CD4-positive, alpha-beta T cell treated with Interleukin-2 at 100 ng/mL for 4 hours (primary cell): ENCODE data around the gene COMMD4.

Source experiments
- DNase-seq: peaks from one replicate; pipeline ENCODE4 v3.0.0-alpha.2; 2020; ENCODE audit warnings: low spot score

Gene COMMD4

DNA sequence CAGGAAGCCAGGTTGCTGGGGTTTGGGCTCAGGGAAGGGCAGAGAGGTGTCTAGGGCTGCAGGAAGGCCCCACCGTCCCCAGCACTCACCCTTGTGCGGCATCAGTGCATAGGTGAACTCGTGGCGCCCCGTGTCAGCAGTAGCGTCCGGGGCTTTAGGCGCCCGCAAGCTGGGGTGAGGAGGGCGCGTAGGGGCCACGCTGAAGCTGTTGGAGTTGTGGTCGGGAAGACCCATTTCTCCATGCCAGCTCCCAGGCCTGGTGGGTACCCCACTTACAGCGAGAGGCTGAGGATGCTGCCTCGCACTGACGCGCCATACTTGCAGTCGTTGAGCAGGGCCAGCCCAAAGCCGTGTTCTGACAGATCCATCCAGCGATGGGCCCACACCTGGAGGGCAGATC is 20.7 kb downstream of the COMMD4 start:
- DNase-seq = no peak

GRCh38 chr15:75357976-75358673 is 22.3 kb downstream of the COMMD4 start:
- DNase-seq = no peak

DNA sequence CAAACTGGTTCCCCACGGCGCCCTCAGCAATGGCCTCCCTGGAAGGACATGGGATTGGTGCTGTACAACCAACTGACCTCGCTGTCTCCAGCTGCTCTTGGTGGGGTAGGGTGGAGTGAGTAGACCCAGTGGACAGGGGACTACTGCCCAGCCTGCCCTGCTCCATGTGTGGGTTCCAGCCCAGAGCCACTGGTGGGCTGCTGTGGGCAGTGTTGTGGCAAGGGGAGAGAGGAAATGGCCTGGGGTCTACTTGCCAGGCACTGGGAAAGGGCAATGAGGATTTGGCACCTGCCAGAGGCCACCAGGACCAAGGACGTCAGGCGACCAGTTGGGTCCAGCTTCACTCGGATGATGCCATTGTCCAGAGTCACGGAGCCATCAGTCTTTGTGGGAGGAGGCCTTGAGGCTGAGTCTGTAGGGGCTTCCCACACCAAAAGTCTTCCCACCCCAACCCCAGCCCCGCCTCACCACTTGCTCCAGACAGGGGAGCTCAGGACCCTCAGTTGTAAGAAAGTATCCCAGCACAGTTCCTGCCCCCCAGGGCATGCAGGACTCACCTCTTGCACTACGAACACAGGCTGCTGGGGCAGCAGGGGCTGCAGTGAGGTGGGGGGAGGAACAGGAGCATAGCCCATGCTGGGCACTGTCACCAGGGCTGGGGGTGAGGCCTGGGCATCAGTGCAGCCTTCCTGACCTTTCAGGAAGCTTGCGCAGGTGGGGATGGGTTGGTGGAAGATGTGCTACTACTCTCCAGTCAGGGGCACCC is 23.1 kb downstream of the COMMD4 start:
- DNase-seq = no peak

GRCh38 chr15:75359537-75360250 is 23.8 kb downstream of the COMMD4 start:
- no peak for DNase-seq

- DNase-seq = no peak
Observed at GRCh38 chr15:75360391-75360790, 24.5 kb downstream of the COMMD4 start.

DNA sequence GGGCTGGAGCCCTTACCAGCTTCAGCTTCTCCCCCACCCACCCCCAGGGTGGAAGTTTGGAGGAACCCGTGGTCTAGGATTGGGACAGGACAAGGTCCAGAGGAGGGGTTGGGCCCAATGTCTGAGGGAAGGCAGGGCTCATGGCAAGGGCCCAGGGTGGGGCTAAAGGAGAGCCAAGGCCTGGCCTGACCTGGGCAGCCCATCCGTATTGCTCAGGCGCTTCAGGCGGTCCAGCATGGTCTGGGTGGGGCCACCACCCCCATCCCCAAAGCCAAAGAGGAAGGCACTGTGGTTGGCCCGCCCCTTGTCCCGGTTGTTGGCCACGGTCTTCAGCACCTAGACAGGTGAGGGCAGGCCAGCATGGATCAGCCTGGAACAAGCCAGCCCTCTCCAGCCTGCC is 25.0 kb downstream of the COMMD4 start:
- DNase-seq = no peak

DNA sequence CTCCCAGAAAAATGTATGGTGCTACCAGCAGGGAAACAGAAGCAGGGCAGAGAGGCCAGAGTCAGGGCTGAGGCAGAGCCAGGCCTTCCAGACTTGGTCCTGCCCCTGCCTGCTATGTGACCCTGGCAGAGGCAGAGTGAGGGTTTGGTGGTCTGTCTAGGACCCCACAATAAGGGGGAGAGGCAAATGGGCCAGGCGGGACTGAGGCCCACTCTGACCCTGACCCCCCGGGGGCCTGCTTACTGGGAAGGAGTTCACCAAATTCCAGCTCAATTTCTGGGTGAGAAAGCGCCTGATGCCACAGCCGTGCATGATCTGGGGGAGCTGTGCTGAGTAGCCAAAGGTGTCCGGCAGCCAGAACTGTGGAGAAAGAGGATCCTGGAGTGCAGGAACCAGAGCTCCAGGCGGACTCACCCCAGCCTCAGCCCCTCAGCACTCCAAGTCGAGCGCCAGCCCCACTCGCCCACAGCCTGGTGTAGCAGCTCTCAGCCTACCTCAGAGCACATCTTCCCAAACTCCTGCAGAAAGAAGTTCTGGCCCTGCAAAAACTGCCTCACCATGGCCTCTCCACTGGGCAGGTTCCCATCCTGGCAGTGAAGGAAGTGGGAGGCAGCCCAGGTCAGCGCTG is 25.6 kb downstream of the COMMD4 start:
- DNase-seq = no peak

GRCh38 chr15:75361989-75362641 is 26.3 kb downstream of the COMMD4 start:
- no peak for DNase-seq

DNA sequence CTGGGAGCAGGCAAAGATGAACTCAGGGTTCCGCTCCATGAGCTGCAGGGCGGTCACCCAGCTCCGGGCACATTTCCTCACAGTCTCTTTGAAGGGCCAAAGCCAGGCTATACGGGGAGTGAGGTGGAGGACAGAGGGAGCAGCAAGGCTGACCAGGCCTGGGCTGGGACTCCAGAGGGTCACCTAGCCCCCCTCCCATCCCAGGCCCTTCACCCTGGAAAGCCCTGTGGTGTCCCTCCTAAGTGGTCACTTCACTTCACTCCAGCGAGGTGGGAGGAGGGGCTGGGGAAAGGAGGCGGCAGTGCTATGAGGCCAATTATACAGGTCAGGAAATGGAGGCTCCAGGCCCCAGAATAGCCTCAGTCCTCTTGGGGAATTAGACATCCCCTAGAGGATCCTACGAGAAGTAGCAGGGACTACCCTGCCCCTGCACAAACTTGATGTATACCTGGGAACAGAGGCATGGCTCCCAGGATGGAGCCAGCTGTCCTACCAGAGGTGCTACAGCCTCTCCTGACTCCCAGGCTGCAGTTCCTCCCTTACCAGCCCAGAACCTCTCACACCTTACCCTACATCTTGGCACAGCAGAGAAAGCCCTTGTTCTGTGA is 26.9 kb downstream of the COMMD4 start:
- DNase-seq = no peak

GRCh38 chr15:75363786-75364185 is 27.9 kb downstream of the COMMD4 start:
- no peak for DNase-seq

GRCh38 chr15:75364881-75365280 is 29.0 kb downstream of the COMMD4 start:
- DNase-seq = no peak

- no peak for DNase-seq
Observed at GRCh38 chr15:75366163-75366562, 30.3 kb downstream of the COMMD4 start.

DNA sequence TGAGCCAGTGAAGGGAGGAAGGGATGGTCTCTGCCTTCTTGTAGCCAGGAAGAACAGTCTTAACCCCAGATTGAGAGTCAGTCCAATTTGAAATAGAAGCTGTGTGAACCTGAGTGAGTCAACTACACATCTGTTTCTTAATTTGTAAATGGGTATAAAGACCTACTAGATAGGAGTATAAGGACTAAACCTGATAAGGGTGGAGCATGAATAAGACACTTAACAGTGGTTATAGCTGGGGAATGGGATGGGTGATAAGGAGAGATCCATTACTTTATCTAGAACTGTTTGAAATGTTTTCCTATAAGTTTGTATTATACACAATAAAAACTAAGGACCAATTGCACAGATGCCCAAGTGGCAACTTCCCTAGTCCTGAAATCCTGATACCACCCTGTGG is 31.1 kb downstream of the COMMD4 start:
- no peak for DNase-seq

DNA sequence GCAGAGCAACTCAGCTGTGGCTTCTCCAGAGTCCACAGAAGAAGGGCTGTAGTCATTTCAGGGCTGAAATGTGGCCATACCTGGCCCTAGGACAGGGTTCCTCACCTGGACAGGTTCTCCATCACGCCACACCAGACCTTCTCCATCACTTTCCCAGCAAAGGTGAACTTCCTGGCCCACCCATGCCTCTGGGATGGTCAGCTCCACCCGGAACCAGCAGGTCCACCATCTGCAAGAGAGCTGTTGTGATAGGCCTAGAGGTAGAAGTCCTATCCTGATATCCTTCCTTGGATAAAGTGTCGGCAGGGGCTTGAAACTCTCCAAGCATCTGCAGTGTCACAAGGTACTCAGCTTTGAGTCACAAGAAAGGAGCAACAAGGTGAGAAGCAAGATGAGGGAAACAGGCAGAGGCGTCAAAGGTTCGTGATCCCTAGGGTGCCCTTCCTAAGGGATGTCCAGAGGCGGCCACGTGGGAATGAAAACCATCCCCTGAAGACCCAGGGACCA is 31.6 kb downstream of the COMMD4 start:
- no peak for DNase-seq

- peak; percentile 92 for DNase-seq
Observed at GRCh38 chr15:75367913-75368688, 32.2 kb downstream of the COMMD4 start, which contains the start of gene MAN2C1. TSS of gene MAN2C1 (minus strand) at chr15:75368607. CDS start at chr15:75368583, 24 bp downstream.

GRCh38 chr15:75368689-75369239 is 32.9 kb downstream of the COMMD4 start:
- peak; percentile 24 for DNase-seq

DNA sequence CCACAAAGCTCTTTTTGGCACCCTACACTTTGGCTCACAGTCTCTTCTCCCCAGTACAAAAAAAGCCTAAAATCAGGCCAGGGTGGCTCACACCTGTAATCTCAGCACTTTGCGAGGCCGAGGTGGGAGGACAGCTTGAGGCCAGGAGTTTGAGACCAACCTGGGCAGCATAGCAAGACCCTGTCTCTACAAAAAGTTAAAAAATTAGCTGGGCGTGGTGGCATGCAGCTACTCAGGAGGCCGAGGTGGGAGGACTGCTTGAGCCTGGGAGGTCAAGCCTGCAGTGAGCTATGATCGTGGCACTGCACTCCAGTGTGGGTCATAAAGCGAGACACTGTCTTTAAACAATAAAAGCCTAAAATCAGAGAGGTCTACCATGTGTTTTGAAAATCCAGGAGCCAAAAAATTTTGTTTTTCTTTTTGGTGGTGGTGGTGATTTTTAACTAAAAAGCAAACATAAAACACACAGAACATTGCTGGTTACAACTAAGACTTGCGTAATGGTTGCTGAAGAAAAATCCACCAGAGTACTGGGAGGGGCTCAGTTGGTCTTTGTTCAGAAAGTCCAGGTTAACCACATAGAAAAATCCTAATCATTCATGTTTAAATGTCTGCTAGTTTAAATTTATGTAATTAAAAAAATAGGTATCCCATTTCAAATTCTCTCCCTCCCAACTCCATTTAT is 34.2 kb downstream of the COMMD4 start:
- no peak for DNase-seq

DNA sequence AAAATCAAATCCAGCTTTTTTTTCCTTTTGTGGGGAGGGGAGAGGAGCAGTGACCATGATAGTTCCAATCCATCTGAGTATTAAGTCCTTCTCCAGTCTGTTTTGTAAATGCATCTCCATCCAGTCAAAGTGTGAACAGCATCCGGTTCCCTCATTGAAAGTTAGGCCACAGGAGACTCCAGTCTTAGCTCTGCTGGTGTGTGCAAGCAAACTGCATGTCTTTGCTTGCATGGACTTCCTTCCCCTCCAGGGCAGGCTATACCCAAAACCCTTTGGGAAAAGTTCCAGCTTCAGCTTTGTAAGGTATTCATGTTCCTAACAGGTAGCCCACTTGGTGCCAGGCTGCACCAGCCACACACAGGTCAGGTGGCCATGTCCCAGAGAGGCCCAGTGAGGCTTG is 35.6 kb downstream of the COMMD4 start:
- DNase-seq = no peak

GRCh38 chr15:75371901-75372688 is 36.2 kb downstream of the COMMD4 start:
- no peak for DNase-seq
